Effector CD8-positive, alpha-beta T cell (primary cell): Measurements from ENCODE around the gene IGHMBP2.
"Not testable (repeated sequence)": the region's sequence is repeated elsewhere in the genome, so short reads cannot be mapped to it uniquely, and the experiment has no call there.

Source experiments
- DNase-seq: peaks from one replicate; lab custom pipeline; 2025; lab: John Stamatoyannopoulos, UW

Gene IGHMBP2

DNA sequence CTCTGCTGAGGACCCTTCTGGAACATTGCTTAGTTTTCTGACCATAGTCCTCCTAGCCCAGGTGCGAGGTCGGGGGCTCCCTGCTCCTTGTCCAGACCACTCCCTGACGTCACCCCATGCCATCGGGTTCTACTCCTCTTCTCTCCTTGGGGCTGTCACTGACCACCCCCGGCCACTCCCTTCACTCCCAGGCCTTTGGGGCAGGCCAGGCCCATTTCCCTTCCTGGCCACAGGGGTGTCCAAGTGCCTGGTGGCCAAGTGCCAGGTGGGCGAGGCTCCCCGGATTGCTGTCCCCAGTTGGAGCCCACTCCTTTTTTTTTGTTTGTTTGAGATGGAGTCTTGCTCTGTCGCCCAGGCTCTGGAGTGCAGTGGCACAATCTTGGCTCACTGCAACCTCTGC, 57.6 kb downstream of the IGHMBP2 start:
- no peak for DNase-seq

DNA sequence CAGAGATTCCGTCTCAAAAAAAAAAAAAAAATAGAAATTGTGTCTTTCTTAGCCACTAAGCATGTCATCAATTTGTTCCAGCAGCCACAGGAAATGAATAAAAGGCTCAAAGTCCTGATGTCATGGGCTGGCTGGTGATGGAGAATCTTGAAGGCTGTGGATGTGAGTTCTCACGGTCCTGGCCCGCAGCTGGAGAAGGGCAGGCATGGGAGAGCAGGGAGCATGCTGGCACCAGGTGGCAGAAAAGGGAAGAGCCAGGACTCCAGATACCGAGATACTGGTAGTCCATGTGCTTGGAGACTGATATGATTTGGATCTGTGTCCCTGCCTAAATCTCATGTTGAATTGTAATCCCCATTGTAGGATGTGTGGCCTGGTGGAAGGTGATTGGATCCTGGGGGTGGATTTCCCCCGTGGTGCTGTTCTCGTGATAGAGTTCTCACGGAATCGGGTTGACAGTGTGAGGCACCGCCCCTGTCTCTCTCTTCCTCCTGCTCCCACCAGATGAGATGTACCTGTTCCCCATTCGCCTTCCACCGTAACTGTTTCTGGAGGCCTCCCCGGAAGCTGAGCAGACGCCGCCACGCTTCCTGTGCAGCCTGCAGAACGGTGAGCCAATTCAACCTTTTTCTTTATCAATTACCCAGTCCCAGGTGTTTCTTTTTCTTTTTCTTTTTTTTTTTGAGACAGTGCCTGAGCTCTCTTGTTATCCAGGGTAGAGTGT, 59.0 kb downstream of the IGHMBP2 start:
- no peak for DNase-seq

DNA sequence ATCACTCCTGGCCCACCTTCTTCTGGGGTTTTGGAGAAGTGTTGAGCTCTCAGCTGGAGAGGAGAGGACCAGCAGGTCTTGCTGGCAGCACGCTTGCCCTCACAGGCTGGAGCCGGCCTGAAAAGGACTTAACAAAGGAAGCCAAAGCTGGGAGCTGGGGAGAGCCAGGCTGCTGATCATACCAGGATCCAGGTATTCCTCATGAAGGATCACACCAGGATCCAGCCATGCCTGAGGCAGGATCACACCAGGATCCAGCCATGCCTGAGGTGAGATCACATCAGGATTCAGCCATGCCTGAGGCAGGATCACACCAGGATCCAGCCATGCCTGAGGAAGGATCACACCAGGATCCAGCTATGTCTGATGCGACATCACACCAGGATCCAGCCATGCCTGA, 60.1 kb downstream of the IGHMBP2 start:
- no peak for DNase-seq

DNA sequence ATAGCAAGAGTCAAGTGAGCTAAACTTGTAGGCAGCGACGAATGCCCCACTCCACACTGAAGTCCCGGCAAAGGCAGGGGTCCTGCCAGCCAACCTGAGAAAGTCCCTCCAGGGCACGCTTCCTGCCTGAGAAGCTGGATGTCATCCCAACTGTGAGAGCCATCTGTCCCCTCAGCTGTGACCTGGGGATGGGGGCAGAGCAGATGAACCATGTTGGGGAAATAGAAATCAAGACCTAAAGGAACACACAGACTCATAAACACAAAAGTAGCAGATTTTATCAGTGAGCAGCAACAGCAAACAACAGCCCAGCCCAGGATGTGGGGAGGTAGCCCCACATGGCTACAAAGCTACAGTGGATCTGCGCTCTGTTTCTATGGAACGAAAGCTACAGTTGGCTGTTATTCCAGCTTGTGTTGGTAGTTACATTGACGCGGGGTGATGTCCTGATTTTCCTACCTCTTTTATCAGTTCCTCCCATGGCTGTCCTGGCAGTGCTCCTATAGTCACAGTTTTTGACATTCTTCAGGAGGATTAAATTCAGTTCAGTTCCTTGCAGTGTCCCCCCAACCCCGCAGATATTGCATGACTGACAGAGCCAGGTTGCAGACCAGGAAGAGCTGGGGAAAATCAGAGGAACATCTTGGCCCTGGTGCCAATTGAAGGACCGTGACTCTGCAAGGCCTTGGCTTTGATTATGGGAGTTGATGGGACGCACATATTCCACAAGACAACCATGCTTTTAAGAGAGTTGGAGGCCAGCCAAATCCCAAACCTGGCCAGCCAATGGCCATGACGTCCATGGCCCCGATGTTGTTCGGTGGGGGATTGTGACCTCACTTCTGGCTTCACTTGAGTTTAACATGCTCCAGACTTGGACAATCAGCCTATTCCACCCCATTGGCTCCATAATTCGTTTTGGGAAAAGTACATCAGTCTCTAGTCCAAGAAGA, 62.5 kb downstream of the IGHMBP2 start:
- DNase-seq: no peak

DNA sequence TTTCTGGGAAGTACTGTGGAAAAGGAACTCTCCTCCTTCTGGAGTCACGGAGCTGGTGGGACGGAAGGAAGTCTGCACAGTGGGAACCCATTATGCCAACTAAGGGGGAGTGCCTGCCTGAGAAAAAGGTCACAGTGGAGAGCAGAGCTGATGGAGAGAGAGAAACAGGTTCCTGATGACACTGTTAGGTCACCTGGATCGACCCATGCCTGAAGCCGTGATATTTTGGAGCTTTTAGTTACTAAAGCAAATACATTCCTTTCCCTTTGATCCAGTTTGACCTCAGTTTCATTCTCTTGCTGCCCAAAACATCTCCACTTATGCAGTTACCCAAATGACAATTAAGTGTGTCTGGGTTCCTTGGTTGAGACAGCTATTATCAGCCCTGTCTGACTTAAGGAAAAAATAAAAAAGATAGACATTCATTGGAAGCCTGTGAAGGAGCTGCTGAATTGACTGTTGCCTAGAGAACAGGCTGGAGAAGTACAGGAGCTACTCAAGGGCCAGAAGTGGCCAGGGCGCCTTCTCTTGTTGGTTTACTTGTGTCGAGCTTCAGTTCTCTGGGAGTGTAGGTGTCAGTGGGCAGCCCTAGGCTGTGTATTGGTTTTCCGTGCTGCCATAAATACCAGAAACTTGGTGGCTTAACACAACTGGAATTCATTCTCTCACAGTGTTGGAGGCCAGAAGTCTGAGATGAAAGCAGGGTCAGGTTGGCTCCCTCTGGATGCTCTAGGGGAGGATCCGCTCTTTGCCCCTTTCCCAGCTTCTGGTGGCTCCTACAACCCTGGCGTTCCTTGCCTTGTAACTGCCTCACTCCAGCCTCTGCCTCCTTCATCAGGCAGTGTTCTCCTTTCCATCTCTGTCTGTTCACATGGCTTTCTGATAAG, 63.4 kb downstream of the IGHMBP2 start:
- no peak for DNase-seq

DNA sequence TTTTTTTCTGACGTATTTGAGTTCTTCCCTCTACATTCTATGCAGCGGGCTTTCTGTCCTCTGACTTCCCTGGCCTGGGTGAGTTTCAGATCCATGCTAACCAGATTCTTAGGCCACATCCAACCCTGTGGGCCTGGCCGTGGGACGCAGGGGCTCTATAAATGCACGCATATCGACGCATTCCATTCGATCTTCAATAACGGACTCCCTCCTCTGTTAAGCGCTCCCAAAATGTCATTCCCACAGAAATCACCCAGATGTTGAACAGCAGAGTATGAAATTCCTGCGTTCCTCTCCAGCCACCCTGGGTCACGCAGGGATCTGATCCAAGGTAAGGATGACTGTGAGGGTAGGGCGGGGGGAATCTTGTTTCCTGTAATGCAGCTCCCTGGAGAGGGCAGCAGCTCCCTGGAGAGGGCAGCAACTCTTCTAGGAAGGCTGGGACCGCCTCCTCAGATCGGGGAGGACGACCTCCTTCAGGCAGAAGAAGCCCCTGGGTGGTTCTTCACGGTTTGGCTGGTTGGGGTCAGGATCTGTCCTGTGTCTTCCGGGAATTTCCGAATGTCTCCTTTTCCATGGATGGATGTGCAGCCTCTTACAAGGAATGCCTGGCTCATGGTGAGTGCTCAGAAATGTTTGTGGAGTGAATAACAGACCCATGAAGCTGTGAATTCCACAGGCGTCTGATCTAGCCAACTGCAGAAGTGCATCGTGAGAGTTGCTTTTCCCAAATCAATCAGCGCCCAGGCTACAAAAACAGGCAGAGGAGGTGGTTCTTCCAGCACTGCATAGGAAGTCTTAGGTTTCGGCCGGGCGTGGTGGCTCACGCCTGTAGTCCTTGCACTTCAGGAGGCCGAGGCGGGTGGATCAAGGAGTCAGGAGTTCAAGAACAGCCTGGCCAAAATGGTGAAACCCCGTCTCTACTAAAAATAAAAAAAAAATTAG, 64.9 kb downstream of the IGHMBP2 start:
- DNase-seq: no peak

DNA sequence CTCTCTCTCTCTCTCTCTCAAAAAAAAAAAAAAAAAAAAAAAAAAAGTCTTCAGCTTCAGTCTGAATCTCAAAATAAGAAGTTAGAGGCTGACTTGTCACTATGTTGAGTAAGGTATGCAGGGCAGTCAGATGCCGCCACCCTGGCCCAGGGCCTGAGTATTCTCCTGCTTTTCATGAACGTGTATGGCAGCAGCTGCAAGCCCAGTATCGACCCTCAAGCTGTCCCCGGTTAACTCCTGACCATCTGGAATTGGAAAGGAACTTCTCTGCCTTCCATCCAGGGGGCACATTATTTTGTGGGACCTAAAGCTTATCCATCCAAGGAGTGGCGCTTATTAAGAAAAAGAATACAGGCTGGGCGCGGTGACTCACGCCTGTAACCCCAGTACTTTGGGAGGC, 65.7 kb downstream of the IGHMBP2 start:
- DNase-seq: no peak

DNA sequence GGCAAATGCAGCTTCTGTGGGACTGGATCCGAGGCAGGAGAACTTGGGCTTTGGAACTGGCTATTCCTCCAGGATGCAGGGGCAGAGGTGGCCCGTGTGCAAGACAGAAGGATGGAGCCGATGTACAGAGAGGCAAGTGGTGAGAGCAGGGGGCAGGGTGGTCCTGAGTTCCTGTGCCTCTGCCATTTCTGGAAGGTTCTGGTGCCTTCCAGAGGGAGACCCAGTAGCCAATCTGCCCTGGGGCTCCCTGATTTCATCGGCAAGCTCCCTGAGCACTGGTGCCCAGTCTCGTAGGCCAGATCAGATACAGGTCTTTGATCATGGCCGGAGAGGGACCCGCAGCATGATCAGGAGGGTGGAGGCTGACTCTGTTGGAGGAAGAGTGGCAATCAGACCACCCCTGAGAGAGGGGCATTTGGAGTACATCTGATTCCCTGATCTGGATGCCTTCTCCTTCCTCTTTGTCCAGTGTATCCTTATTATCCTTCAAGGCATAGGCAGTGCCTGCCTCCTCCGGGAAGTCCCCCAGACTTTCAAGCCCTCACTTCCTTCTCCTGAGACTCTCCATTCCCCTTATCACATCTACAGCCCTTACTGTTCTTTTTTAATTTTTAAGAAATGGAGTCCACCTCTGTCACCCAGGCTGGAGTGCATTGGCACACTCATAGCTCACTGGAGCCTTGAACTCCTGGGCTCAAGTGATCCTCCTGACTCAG, 67.4 kb downstream of the IGHMBP2 start:
- DNase-seq: no peak

DNA sequence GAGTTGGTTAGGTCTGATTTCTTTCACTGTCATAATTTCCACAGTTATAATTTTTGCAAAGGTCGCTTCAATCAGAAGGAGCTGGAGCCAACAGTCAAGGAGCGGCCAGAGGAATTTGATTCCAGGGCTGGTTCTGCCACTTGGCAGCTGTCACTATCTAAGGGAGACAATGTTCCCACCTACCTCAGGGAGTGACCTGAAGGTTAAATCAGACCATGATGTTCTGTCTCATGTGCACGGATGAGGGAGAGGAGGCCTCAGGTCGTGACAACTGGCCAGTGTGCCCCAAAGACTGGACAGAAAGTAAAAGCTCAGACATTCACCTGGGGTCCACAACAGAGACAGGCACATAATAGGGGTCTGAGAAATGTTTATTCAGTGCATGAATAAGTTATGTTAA, 69.5 kb downstream of the IGHMBP2 start:
- DNase-seq: no peak

DNA sequence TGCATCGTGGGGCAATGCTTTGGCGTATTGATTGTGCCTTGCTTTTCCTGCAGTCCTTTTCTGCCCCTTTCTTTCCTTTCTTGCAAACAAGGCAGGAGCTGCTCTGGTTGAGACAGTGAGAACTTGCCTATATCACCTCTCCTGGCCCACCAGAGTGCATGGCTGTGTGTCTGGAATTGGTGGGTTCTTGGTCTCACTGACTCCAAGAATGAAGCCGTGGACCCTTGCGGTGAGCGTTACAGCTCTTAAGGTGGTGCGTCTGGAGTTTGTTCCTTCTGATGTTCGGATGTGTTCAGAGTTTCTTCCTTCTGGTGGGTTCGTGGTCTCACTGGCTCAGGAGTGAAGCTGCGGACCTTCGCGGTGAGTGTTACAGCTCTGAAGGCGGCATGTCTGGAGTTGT, 70.0 kb downstream of the IGHMBP2 start:
- not testable (repeated sequence) for DNase-seq

DNA sequence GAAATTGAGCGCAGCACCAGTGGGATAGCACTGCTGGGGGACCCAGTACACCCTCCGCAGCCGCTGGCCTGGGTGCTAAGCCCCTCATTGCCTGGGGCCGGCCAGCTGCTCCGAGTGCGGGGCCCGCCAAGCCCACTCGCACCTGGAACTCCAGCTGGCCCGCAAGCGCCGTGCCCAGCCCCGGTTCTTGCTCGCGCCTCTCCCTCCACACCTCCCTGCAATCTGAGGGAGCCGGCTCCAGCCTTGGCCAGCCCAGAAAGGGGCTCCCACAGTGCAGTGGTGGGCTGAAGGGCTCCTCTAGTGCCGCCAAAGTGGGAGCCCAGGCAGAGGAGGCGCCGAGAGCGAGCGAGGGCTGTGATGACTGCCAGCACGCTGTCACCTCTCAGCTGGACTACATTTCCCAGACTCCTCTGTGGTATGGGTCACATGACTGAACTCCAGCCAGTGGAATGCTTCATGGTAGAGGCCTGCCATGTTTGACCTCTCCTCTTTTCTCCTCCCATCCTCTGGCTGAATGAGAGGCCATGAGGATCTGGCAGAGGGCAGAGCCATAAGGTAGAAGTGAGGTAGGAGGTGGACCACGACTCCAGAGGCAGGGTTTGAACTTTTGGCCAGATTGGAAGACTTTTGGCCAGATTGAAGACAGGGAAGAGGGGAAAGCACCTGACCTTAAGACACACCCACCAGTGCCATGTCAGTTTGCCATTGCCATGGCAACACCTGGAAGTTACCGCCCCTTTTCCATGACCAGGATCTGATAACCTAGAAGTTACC, 70.9 kb downstream of the IGHMBP2 start:
- no peak for DNase-seq

DNA sequence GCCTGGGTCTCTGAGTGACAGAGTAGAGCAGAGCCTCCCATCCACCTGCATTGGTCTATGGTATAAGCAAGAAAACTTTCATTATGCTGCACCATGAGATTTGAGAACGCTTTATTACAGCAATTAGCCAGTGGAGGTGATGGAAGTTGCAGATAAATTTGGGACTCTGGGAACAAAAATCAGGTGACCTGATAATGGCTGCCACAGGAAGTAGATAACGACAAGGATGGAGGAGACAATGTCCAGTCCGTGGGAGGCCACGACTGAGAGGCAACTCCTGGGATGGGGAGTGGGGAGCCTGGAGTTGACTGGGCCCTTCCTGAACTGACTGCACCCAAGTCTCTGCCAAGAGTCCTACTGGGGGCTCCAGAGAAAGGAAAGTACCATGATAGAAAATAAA, 72.4 kb downstream of the IGHMBP2 start:
- no peak for DNase-seq

DNA sequence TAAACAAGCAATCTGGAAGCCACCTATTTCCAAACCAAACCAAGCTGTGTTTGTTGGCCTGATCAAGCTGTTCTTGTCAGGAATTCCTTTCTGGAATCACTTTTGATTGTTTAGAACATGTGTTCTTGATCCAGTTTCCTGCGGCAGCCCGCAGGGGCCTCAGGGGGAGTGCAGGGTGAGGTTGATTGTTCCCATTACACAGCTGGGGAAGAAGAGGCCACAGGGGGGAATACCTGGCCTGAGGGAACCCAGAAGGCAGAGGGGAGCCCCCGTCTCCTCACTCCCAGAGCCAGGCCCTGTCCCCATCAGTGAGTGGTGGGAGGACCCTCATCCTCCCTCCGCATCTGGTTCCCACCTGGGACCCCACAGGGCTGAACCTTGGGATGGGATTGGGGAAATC, 72.9 kb downstream of the IGHMBP2 start:
- DNase-seq: no peak

DNA sequence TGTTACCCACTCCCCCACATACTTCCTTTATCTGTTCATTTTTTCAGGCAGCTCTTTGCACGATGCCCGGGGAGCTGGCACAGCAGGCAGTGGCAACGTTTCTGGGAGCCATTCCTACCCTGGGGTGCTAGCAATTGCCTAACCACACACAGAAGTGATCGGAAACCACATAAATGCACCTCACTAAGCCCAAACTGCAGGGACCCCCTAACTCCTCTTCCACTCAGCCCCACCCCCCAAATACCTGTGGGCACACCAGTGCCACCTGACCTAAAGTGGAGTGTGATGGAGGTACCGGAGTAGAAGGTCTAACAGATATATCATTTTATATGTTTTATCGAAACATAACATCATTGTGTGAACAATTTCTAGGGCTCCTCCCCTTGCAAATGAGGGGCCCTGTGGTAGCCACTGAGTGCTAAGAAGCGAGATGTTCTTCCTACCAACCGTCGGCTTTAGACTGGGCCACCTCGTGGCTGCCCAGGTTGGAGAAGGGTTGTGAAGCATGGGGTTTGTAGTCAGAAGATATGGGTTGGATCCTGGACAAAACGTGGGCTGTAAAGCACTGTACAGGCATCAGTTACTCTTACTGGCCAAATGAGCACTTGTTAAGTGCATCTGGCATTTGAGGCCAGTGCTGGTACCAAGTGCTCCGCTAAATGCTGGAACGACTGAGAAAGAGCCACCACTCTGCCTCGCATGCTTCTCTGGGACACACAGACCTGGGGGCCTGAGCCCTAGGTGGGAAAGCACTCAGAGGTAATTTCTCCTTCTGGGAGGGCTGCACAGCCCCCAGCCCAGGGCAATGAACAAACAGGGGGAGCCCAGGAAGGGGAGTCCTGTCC, 74.3 kb downstream of the IGHMBP2 start:
- DNase-seq: no peak

DNA sequence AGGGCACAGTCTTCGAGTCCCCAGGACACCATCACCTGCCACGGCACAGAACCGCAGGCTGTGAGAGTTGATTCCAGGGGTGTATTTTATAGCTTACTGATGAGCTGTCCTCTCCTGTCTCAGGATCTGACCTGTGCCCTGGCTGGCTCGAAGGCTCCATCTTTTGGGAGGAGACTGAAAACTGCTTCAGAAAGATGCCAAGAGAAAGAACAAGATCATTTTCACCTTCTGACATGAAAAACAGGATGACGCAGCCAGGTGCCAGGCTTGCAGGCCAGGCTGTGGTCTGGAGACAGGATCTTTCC, 74.9 kb downstream of the IGHMBP2 start:
- DNase-seq: no peak

DNA sequence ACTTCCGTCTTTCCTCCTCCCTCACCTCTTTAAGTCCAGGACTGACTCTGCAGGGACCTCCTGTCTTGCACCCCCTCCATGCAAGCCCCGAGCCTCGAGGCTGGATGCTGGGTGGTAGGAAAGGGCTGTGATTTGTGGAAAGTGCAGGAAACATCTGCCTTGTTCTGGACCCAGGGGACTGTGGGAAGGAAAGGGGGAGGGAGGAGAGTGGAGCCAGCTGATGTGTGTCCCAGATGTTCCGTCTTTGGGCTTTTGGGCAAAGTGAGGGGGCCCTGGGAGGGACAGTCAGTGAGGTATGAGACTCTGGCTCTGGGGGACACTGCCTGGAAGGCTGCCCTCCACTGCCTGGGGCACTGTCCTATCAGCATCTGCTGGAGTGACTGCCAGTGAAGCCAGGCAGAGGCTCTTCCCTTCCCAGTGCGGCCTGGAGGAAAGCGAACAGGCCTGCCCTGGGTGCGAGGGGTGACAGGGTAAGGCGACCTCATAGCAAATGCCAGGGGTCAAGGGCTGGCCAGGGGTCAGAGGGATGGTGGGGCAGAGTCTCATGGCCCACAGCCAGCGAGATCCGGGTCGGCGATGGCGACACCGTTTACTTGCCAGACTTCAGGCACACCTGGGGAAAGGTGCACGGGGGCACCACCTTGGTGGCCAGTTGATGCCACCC, 75.4 kb downstream of the IGHMBP2 start:
- no peak for DNase-seq

DNA sequence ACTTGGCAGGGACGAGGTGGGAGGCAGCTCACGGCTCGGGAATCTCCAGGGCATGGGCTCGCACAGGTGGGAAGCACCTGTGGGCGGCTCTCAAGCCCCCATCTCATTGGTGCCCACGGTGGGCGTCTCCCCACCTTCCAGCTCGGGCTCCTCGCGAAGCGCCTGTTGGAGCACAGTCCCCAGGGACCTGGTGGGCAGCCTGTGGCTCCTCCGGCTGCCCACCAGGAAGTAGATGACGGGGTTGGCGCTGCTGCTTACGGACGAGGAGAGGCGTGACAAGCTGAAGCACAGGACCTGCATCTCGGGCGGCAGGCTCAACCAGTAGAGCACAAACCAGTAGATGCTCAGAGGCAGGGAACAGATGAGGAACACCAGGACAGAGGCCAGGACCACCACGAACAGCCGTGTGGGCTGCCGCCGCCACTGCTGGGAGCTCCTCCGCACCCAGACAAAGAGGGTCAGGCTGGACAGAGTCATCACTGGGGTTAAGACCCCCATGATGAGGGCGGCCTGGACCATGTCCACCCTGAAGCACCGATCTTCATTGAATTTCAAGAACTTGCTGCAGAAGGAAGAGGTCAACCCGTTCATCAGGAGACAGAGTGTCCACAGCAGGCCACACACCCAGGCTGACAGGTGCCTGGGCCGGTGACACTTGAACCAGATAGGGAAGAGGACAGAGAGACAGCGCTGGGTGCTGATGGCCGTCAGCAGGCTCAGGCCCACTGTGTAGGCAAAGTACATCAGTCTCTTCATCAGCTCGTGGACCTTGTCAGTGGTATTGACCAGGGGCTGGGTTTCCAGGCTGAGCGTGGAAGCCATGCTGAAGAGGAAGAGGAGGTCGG, 76.5 kb downstream of the IGHMBP2 start:
- DNase-seq: no peak

DNA sequence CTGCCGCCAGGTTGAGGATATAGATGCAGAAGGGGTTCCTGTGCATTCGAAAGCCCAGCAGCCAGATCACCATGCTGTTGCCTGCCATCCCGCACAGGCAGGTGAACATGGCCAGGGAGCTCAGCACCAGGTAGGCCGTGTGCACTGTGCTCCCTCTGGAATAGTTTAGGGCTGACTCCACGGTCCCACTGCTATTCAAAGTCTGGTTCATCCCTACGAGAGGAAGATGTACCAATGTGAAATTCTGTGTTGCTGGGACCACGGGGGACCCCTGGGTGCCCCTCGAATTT, 77.0 kb downstream of the IGHMBP2 start, which contains the start of gene MRGPRD:
TSS of gene MRGPRD (minus strand) at position 211 of the 290 bp plus-strand sequence. CDS start at position 211, 0 bp downstream.
- DNase-seq: no peak
